Bronchus fibroblast of lung (primary cell): ENCODE data around the gene TPO. TPM values are rescaled to one million over a fixed set of nuclear protein-coding genes. Genes with fewer than 3 reads are reported as not detected.

Experiments used
- total RNA-seq: library from RNA; depleted of rRNA; stranded (reverse); fragments of >200 nt; gene quantifications from 2 replicates; pipeline ENCODE4 v1.2.3, GENCODE V29; 2015

The TPO gene
- not detected in 2 replicates for total RNA-seq

GRCh38 chr2:1413156-1413710, at the start of gene TPO:
TSS of gene TPO (plus strand) at chr2:1413463. CDS start at chr2:1414409, 946 bp downstream.

